Epithelial cell of esophagus (primary cell): ENCODE results near the gene CBLB.

Source experiments
- DNase-seq: peaks from one replicate; pipeline ENCODE4 v3.0.0; 2010; ENCODE audit warnings: low read depth
- H3K4me3 ChIP-seq: 2 replicates; pipeline ENCODE4 v1.5.1; 2011; ENCODE audit warnings: mild to moderate bottlenecking, low read length, control low read depth
- TF ChIP-seq, protein P1 (sequence below): IDR thresholded peaks from 2 replicates; pipeline ENCODE4 v1.5.1; 2011; ENCODE audit warnings: low read depth, mild to moderate bottlenecking, low read length, control low read depth, inconsistent platforms; ENCODE audit not compliant: insufficient read depth; ENCODE audit errors: missing control alignments

The CBLB gene

DNA sequence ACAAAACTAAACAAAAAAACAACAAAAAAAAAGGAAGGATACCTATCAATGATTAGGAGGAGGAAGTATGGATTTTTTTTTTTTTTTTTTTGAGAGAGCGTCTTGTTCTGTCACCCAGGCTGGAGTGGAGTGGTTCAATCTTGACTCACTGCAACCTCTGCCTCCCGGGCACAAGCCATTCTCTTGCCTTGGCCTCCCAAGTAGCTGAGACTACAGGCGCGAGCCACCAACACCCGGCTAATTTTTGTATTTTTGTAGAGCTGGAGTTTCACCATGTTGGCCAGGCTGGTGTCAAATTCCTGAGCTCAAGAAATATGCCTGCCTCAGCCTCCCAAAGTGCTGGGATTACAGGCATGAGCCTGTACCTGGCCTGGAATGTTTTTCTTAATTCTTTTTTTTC, 195.8 kb downstream of the CBLB start:
- no peak for DNase-seq
- TF ChIP-seq, protein P1, sequence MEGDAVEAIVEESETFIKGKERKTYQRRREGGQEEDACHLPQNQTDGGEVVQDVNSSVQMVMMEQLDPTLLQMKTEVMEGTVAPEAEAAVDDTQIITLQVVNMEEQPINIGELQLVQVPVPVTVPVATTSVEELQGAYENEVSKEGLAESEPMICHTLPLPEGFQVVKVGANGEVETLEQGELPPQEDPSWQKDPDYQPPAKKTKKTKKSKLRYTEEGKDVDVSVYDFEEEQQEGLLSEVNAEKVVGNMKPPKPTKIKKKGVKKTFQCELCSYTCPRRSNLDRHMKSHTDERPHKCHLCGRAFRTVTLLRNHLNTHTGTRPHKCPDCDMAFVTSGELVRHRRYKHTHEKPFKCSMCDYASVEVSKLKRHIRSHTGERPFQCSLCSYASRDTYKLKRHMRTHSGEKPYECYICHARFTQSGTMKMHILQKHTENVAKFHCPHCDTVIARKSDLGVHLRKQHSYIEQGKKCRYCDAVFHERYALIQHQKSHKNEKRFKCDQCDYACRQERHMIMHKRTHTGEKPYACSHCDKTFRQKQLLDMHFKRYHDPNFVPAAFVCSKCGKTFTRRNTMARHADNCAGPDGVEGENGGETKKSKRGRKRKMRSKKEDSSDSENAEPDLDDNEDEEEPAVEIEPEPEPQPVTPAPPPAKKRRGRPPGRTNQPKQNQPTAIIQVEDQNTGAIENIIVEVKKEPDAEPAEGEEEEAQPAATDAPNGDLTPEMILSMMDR, result no peak
- H3K4me3 ChIP-seq, result no peak overlapping the region

DNA sequence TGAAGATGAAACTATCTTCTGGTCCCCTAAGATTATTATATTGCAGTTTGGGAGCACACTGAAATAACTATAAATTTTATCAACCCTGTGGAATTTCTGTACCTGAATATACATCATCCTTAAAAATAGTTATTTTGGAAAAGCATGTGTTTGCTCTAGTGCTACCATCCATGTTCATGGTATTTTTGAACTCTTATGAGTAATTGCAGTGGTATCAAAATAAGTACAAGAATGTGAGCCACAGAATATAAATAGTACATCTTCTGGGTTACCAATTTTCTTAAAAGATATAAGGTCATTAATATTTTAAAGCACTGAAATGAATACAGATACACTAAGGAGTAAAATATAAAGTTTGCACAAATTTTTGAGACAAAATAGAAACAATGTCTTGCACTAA, 206.5 kb downstream of the CBLB start:
- DNase-seq, result no peak
- H3K4me3 ChIP-seq, result no peak overlapping the region
- TF ChIP-seq, protein P1, result no peak

DNA sequence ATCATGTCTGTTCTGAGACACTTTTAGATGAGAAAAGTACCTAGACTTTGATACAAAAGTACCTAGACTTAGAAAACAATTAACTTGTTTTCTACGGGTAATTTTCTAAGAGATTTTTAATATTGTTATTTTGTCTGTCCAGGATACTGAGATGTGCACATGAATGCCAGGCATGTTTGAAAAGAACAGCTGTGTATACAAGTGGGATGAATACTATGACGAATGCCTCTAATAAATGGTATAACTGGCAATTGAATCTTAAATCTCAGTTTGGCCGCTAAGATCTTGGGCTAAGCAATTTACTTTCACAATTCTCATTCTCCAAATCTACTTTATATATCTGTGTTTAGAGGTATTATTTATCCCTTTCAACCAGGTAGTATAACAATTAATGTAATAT, 207.4 kb downstream of the CBLB start:
- H3K4me3 ChIP-seq, result no peak overlapping the region
- TF ChIP-seq, protein P1, result no peak
- DNase-seq, result no peak

DNA sequence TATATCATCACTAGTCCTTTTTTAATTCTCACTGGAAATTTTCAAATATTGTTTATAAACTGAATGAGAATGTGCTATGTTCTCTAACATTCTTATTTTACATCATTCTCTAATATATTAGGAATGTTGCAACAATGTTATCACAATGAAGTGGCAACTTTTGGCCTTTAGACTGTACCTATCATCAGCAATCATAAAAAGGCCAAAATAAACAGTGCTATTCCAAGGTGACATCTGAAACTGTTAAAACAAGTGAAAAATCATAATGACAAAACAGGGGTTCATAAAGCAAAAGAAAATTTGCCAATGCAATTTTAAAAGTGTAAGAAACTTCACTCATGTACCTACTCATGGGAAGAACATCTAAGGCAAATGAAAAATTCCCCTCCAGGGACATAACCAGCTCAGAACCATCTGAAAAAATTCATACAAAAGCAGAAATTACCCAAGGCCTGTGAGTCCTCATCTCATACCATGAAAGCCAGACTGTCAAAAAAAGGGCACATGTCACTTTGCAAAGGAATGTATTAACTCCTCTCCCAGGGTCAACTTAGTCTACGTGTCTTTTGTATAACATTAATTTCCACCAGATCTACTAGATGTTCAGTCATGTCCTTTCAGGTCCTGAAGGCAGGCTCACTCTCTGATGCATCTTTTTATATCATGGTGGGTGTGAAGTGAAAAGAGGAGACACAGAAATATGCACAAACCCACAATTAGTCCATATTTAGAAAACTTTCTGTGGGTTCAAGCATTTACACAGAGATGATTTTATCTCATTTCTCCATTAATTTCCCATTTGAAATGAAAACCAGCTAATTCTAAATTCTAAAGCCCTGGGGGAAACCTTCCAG, 211.9 kb downstream of the CBLB start:
- no peak overlapping the region for H3K4me3 ChIP-seq
- DNase-seq, result no peak
- TF ChIP-seq, protein P1, result no peak

DNA sequence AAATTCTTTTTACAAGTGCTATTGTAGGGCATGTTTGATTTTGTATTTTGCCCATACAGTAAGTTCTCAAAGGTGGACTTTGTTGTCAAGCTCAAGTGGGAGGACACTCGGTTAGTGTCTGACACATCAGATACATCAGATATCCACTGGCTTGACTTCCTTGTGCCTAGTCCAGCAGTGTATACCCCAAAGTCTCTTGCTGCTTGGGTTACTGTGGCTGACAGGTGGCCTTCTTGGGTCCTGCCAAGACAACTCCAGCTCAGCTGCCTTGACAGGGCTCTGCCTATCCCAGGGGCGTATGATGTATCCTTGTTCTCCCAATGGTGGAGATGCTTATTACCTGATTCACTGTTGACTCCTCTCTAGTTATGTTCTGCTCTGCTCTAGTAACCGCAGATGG, 214.9 kb downstream of the CBLB start:
- peak; percentile 41 for DNase-seq
- TF ChIP-seq, protein P1, result no peak
- H3K4me3 ChIP-seq, result no peak overlapping the region

DNA sequence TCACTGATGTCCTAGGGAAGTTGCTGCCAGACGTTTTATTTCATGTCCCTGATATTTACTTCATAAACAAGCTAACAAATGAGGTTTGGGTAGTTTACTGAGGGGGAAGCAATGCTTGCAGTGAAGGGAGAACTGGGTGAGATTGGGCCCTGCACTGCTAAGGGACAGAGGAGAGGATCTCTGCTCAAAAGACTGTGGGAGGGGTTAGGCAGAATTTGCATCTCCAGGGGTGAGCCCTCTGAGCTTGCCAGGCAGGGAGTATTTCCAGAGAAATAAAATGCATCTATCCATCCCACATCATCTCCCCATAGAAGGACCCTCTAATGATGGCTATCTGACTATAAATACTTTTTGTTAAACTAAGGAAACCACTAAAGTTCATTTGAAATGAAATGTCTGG, 215.6 kb downstream of the CBLB start:
- no peak for DNase-seq
- H3K4me3 ChIP-seq, result no peak overlapping the region
- TF ChIP-seq, protein P1, result no peak

DNA sequence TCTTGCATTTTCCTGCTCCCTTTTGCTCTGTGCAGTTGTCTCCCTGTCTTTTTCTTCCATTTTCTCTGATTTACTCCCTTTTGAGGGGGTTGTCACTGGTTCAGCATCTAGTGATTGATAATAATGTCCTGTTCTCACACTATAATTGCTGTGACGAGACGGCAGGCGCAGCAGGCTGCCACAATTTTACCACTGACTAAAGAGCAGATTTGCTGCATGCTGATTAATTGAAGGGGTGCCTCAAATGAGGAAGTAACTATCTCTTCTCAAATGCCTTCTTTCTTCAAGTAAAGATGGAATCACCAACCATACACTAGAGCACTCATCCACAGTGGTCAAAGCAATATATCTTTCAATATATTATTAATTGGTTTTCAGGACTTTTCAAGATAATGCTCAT, 219.3 kb downstream of the CBLB start:
- no peak for DNase-seq
- no peak overlapping the region for H3K4me3 ChIP-seq
- TF ChIP-seq, protein P1, result no peak
